ENCODE data around the gene SYT5. TPM values are rescaled to one million over a fixed set of nuclear protein-coding genes. Genes with fewer than 3 reads are reported as not detected.

Gene SYT5
- total and polyA plus RNA-seq, 4 donors = not detected

- no peak overlapping the region for H3K27ac ChIP-seq (ENCODE audit: low read depth in 1 of 2, low read length in 2 of 2)
- peaks cover 0 to 2% of the 10 kb centered on the region in 2 donors for H3K27me3 ChIP-seq (ENCODE audit: control insufficient read depth in 1 of 2, insufficient read depth in 2 of 2, low read length in 1 of 2)
- ATAC-seq (ENCODE audit: low FRiP score) = peak; percentile 17
- DNase-seq = peak in 1 of 2 donors; percentile 69
- no peaks in the 10 kb centered on the region for H3K36me3 ChIP-seq (ENCODE audit: control insufficient read depth in 1 of 2, insufficient read depth in 2 of 2, low read length in 1 of 2)
- intact Hi-C loops (cut with DNase I) = no loop called here
- no peak overlapping the region for H3K4me3 ChIP-seq (ENCODE audit: low read length in 2 of 2)
- 1 to 2% methylated on average over 34 of the region's 34 CpGs for WGBS, 2 donors
- no peaks in the 10 kb centered on the region for H3K9me3 ChIP-seq (ENCODE audit: control insufficient read depth, low read length)
- H3K4me1 ChIP-seq (ENCODE audit: control insufficient read depth in 1 of 2, insufficient read depth in 2 of 2, low read length in 2 of 2) = no peaks in the 10 kb centered on the region
These were observed 14.0 kb downstream of the SYT5 start for GRCh38 chr19:55165952-55166529.

- WGBS, 2 donors = 25 to 32% methylated on average over 54 to 61 of the region's 61 CpGs
- no peaks in the 10 kb centered on the region for H3K27me3 ChIP-seq (ENCODE audit: control insufficient read depth in 1 of 2, insufficient read depth in 2 of 2, low read length in 1 of 2)
- intact Hi-C loops (cut with DNase I) = no loop called here
These were observed 18.3 kb downstream of the SYT5 start for GRCh38 chr19:55161571-55162322.

DNA sequence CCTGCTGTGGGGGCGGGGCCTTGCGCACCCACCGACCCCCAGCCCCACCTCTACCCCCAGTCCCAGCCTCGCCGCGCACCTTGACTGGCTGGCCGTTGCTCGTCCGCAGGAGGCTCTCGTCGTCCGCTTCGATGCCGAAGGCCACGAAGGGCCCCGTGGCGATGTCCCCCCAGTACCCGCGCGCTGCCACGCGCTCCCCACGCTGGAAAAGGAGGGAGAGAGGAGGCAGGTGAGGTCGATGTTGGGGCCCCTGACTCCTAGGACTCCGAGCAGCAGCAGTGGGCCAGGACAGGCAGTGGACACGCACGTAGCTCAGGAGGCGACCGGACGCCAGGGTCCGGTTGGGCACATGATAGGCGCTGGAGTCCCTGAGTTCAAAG lies 19.1 kb downstream of the SYT5 start:
- no peaks in the 10 kb centered on the region for H3K36me3 ChIP-seq (ENCODE audit: control insufficient read depth in 1 of 2, insufficient read depth in 2 of 2, low read length in 1 of 2)
- H3K27ac ChIP-seq (ENCODE audit: low read depth in 1 of 2, low read length in 2 of 2) = no peak overlapping the region
- 8 to 16% methylated on average over 22 to 32 of the region's 32 CpGs for WGBS, 2 donors
- intact Hi-C loops (cut with DNase I) = no loop called here
- ATAC-seq (ENCODE audit: low FRiP score) (no peak), DNase-seq (no peak)
- no peak overlapping the region for H3K4me3 ChIP-seq (ENCODE audit: low read length in 2 of 2)
- H3K9me3 ChIP-seq (ENCODE audit: control insufficient read depth, low read length) = no peaks in the 10 kb centered on the region
- H3K4me1 ChIP-seq (ENCODE audit: control insufficient read depth in 1 of 2, insufficient read depth in 2 of 2, low read length in 2 of 2) = no peaks in the 10 kb centered on the region
- H3K27me3 ChIP-seq (ENCODE audit: control insufficient read depth in 1 of 2, insufficient read depth in 2 of 2, low read length in 1 of 2) = no peaks in the 10 kb centered on the region

More at GRCh38 chr19:55161571-55162322, 18.3 kb downstream of the SYT5 start:
- H3K4me1 ChIP-seq (ENCODE audit: control insufficient read depth in 1 of 2, insufficient read depth in 2 of 2, low read length in 2 of 2) = no peaks in the 10 kb centered on the region
- no peaks in the 10 kb centered on the region for H3K36me3 ChIP-seq (ENCODE audit: control insufficient read depth in 1 of 2, insufficient read depth in 2 of 2, low read length in 1 of 2)
- H3K4me3 ChIP-seq (ENCODE audit: low read length in 2 of 2) = no peak overlapping the region
- H3K9me3 ChIP-seq (ENCODE audit: control insufficient read depth, low read length) = no peaks in the 10 kb centered on the region
- DNase-seq (no peak), ATAC-seq (ENCODE audit: low FRiP score) (no peak)
- no peak overlapping the region for H3K27ac ChIP-seq (ENCODE audit: low read depth in 1 of 2, low read length in 2 of 2)

GRCh38 chr19:55160128-55160985 lies 19.7 kb downstream of the SYT5 start:
- no peak overlapping the region for H3K4me3 ChIP-seq (ENCODE audit: low read length in 2 of 2)
- peak; percentile 82 to 92 for DNase-seq
- intact Hi-C loops (cut with DNase I) = no loop called here
- H3K9me3 ChIP-seq (ENCODE audit: control insufficient read depth, low read length) = no peaks in the 10 kb centered on the region
- H3K27me3 ChIP-seq (ENCODE audit: control insufficient read depth in 1 of 2, insufficient read depth in 2 of 2, low read length in 1 of 2) = no peaks in the 10 kb centered on the region
- H3K27ac ChIP-seq (ENCODE audit: low read depth in 1 of 2, low read length in 2 of 2) = no peak overlapping the region
- no peaks in the 10 kb centered on the region for H3K36me3 ChIP-seq (ENCODE audit: control insufficient read depth in 1 of 2, insufficient read depth in 2 of 2, low read length in 1 of 2)
- no peaks in the 10 kb centered on the region for H3K4me1 ChIP-seq (ENCODE audit: control insufficient read depth in 1 of 2, insufficient read depth in 2 of 2, low read length in 2 of 2)
- WGBS, 2 donors = 1 to 3% methylated on average over 30 to 33 of the region's 33 CpGs
- ATAC-seq (ENCODE audit: low FRiP score) = peak; percentile 73

GRCh38 chr19:55158848-55159749 lies 21.0 kb downstream of the SYT5 start:
- Histone ChIP-seq H3K4me3 (ENCODE audit: low read length in 2 of 2) (no peak overlapping the region), H3K9me3 (ENCODE audit: control insufficient read depth, low read length) (no peaks in the 10 kb centered on the region), H3K36me3 (ENCODE audit: control insufficient read depth in 1 of 2, insufficient read depth in 2 of 2, low read length in 1 of 2) (no peaks in the 10 kb centered on the region), H3K4me1 (ENCODE audit: control insufficient read depth in 1 of 2, insufficient read depth in 2 of 2, low read length in 2 of 2) (no peaks in the 10 kb centered on the region), H3K27ac (ENCODE audit: low read depth in 1 of 2, low read length in 2 of 2) (no peak overlapping the region), H3K27me3 (ENCODE audit: control insufficient read depth in 1 of 2, insufficient read depth in 2 of 2, low read length in 1 of 2) (no peaks in the 10 kb centered on the region)
- intact Hi-C loops (cut with DNase I) = no loop called here
- DNase-seq (no peak), ATAC-seq (ENCODE audit: low FRiP score) (no peak)
- 37 to 51% methylated on average over 18 of the region's 18 CpGs for WGBS, 2 donors

DNA sequence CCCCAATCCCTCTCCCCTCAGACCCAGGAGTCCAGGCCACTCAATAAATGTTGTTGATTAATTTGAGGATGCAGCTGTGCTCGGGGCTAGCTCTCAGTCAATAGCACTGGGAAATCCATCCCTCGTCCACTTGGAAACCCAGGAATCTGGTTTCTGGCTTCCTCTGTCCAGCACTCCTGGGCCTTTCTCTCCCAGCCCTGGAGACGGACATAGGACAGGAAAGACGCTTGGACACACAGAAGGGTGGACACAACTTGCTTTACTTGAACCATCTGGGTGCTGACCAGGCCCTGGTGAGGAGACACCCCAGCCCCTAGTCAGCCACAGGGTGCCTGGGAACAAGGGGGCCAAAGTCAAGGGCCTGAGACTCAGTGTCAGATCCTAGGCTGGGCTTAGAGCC lies 21.7 kb downstream of the SYT5 start:
- DNase-seq (no peak), ATAC-seq (ENCODE audit: low FRiP score) (no peak)
- Histone ChIP-seq H3K27ac (ENCODE audit: low read depth in 1 of 2, low read length in 2 of 2) (no peak overlapping the region), H3K9me3 (ENCODE audit: control insufficient read depth, low read length) (no peaks in the 10 kb centered on the region), H3K4me1 (ENCODE audit: control insufficient read depth in 1 of 2, insufficient read depth in 2 of 2, low read length in 2 of 2) (no peaks in the 10 kb centered on the region), H3K36me3 (ENCODE audit: control insufficient read depth in 1 of 2, insufficient read depth in 2 of 2, low read length in 1 of 2) (no peaks in the 10 kb centered on the region), H3K27me3 (ENCODE audit: control insufficient read depth in 1 of 2, insufficient read depth in 2 of 2, low read length in 1 of 2) (no peaks in the 10 kb centered on the region), H3K4me3 (ENCODE audit: low read length in 2 of 2) (no peak overlapping the region)
- 77 to 78% methylated on average over 4 of the region's 4 CpGs for WGBS, 2 donors
- intact Hi-C loops (cut with DNase I) = no loop called here

- Histone ChIP-seq H3K4me1 (ENCODE audit: control insufficient read depth in 1 of 2, insufficient read depth in 2 of 2, low read length in 2 of 2) (no peaks in the 10 kb centered on the region), H3K4me3 (ENCODE audit: low read length in 2 of 2) (no peak within 1 kb of the TSS), H3K27me3 (ENCODE audit: control insufficient read depth in 1 of 2, insufficient read depth in 2 of 2, low read length in 1 of 2) (no peaks in the 10 kb centered on the region), H3K36me3 (ENCODE audit: control insufficient read depth in 1 of 2, insufficient read depth in 2 of 2, low read length in 1 of 2) (no peaks in the 10 kb centered on the region), H3K27ac (ENCODE audit: low read depth in 1 of 2, low read length in 2 of 2) (no peak within 1 kb of the TSS), H3K9me3 (ENCODE audit: control insufficient read depth, low read length) (no peaks in the 10 kb centered on the region)
- ATAC-seq (ENCODE audit: low FRiP score) (no peak), DNase-seq (no peak)
- WGBS, 2 donors = 45 to 46% methylated on average over 34 to 39 of the region's 39 CpGs
- intact Hi-C loops (cut with DNase I) = no loop called here
These were observed 22.8 kb downstream of the SYT5 start, which contains the start of gene TNNI3 for GRCh38 chr19:55157064-55157908. Gene TNNI3, minus strand, starts transcription at chr19:55157732. Its CDS starts 143 bp downstream, at chr19:55157589.
